Testis (tissue), 3 donors: Measurements from ENCODE around the gene BTN3A1. TPM values are rescaled to one million over a fixed set of nuclear protein-coding genes. Genes with fewer than 3 reads are reported as not detected.
A peak's percentile ranks its signal among the peaks of the same experiment; 100 is the strongest.
"Not testable (repeated sequence)": the region's sequence is repeated elsewhere in the genome, so short reads cannot be mapped to it uniquely, and the experiment has no call there.

Source experiments
- DNase-seq: peaks from one replicate; pipeline ENCODE4 v3.0.0-alpha.2; 2019
- H3K27ac ChIP-seq, 2 donors: fragments of 200-600 bp; sonication (generic); one replicate each; pipeline ENCODE4 v1.5.1; 2019
- H3K27me3 ChIP-seq: fragments of 200-600 bp; sonication (generic); one replicate; pipeline ENCODE4 v1.5.1; 2019
- H3K36me3 ChIP-seq: fragments of 200-600 bp; sonication (generic); one replicate; pipeline ENCODE4 v1.5.1; 2017; ENCODE audit warnings: low read depth; ENCODE audit errors: missing control alignments
- H3K4me1 ChIP-seq: fragments of 200-600 bp; sonication (generic); one replicate; pipeline ENCODE4 v1.5.1; 2019
- H3K4me3 ChIP-seq, 2 donors: fragments of 200-600 bp; sonication (generic); one replicate each; pipeline ENCODE4 v1.5.1; 2017 to 2019
- H3K9me3 ChIP-seq: fragments of 200-600 bp; sonication (generic); one replicate; pipeline ENCODE4 v1.5.1; 2017
- CTCF ChIP-seq, 3 experiments: fragments of 450-650 bp in 2 of 3; fragments of 200-600 bp in 1 of 3; sonication (generic) in 1 of 3; IDR thresholded peaks; one replicate each; pipeline ENCODE4 v1.5.1; 2016 to 2019; ENCODE audit warnings: antibody characterized with exemption in 3 of 3, mild to moderate bottlenecking in 2 of 3, moderate library complexity in 1 of 3
- POLR2A ChIP-seq: fragments of 450-650 bp; IDR thresholded peaks from one replicate; pipeline ENCODE4 v1.6.1; 2017; ENCODE audit warnings: antibody characterized with exemption, mild to moderate bottlenecking, moderate library complexity
- WGBS, 2 donors: methylation state at CpG; one replicate each; pipeline ENCODE4 v1.1.5; 2018; 5-methylcytosine and 5-hydroxymethylcytosine counted together
- intact Hi-C: fragments of 100-400 bp; cut with DNase I; formaldehyde crosslinking; loops from one replicate; pipeline ENCODE4 v1.15.1; 2023; ENCODE audit warnings: low total_unique reads
- polyA plus RNA-seq: library from polyadenylated mRNA; stranded (reverse); fragments of 350-450 nt; fragmentation: Illumina TruSeq; extraction: RNeasy Lipid Tissue Mini Kit (QIAGEN cat#74804); gene quantifications from one replicate; pipeline ENCODE4 v1.2.3, GENCODE V29; 2014; ENCODE audit warnings: low read depth, low replicate concordance; ENCODE audit not compliant: insufficient read depth
- total RNA-seq, 2 donors: library from RNA; depleted of rRNA; stranded (reverse); fragments of >200 nt; gene quantifications; one replicate each; pipeline ENCODE4 v1.2.3, GENCODE V29; 2016

BTN3A1 gene
- total and polyA plus RNA-seq, 3 donors from 2014 or later, result 10.6 to 15.9 (median 14.7) TPM

GRCh38 chr6:26415036-26415614 lies 13.1 kb downstream of the BTN3A1 start:
- no peak overlapping the region for H3K27ac ChIP-seq
- intact Hi-C loops, result no loop called here
- no peaks in the 10 kb centered on the region for H3K36me3 ChIP-seq
- no peak for TF ChIP-seq CTCF (IDR thresholded peaks at IDR 0.05)
- TF ChIP-seq POLR2A, result no peak
- WGBS, 2 donors, result 94 to 100% methylated on average over 1 of the region's 1 CpG
- no peak for DNase-seq
- H3K4me1 ChIP-seq, result no peaks in the 10 kb centered on the region
- H3K9me3 ChIP-seq, result no peaks in the 10 kb centered on the region
- H3K27me3 ChIP-seq, result no peaks in the 10 kb centered on the region
- H3K4me3 ChIP-seq, result no peak overlapping the region

- H3K4me3 ChIP-seq, result no peak overlapping the region
- WGBS, 2 donors, result 60 to 64% methylated on average over 2 of the region's 2 CpGs
- peaks cover 6% of the 10 kb centered on the region for H3K4me1 ChIP-seq
- intact Hi-C loops, result no loop called here
- TF ChIP-seq CTCF (IDR thresholded peaks at IDR 0.05), result no peak
- no peak for TF ChIP-seq POLR2A
- no peaks in the 10 kb centered on the region for H3K9me3 ChIP-seq
- no peaks in the 10 kb centered on the region for H3K27me3 ChIP-seq
- H3K27ac ChIP-seq, result no peak overlapping the region
- no peak for DNase-seq
- no peaks in the 10 kb centered on the region for H3K36me3 ChIP-seq
These were observed 13.7 kb downstream of the BTN3A1 start for GRCh38 chr6:26415791-26416190.

GRCh38 chr6:26416288-26416687 lies 14.2 kb downstream of the BTN3A1 start:
- H3K36me3 ChIP-seq, result no peaks in the 10 kb centered on the region

GRCh38 chr6:26418077-26418476 lies 16.0 kb downstream of the BTN3A1 start:
- H3K4me3 ChIP-seq, H3K9me3 ChIP-seq, H3K27me3 ChIP-seq, DNase-seq, H3K4me1 ChIP-seq, intact Hi-C loops, H3K36me3 ChIP-seq, H3K27ac ChIP-seq: not testable (repeated sequence)
- 98 to 100% methylated on average over 2 of the region's 2 CpGs for WGBS, 2 donors

More at GRCh38 chr6:26416288-26416687, 14.2 kb downstream of the BTN3A1 start:
- H3K9me3 ChIP-seq, result no peaks in the 10 kb centered on the region
- TF ChIP-seq POLR2A, result no peak
- no peak for TF ChIP-seq CTCF (IDR thresholded peaks at IDR 0.05)
- WGBS, 2 donors, result 53 to 79% methylated on average over 1 of the region's 1 CpG
- no peak overlapping the region for H3K27ac ChIP-seq
- no peak for DNase-seq
- H3K4me1 ChIP-seq, result peaks cover 8% of the 10 kb centered on the region
- H3K27me3 ChIP-seq, result no peaks in the 10 kb centered on the region
- H3K4me3 ChIP-seq, result no peak overlapping the region
- intact Hi-C loops, result no loop called here

GRCh38 chr6:26418795-26419194 lies 16.7 kb downstream of the BTN3A1 start:
- H3K36me3 ChIP-seq, H3K9me3 ChIP-seq, intact Hi-C loops, H3K4me3 ChIP-seq, H3K27ac ChIP-seq, H3K4me1 ChIP-seq, H3K27me3 ChIP-seq, DNase-seq: not testable (repeated sequence)
- WGBS, 2 donors, result 96% methylated on average over 3 of the region's 3 CpGs

GRCh38 chr6:26420688-26421171 lies 18.7 kb downstream of the BTN3A1 start:
- peak; percentile 38 for DNase-seq
- WGBS, 2 donors, result 6 to 10% methylated on average over 4 of the region's 4 CpGs
- H3K36me3 ChIP-seq, result no peaks in the 10 kb centered on the region
- peak overlapping the region; percentile 92 for H3K27ac ChIP-seq
- TF ChIP-seq POLR2A, result no peak
- TF ChIP-seq CTCF (IDR thresholded peaks at IDR 0.05), result peak in 2 of 3 experiments; percentile 13 to 29
- H3K9me3 ChIP-seq, result no peaks in the 10 kb centered on the region
- intact Hi-C loops, result no loop called here
- H3K4me3 ChIP-seq, result peak overlapping the region; percentile 71 to 93
- no peaks in the 10 kb centered on the region for H3K27me3 ChIP-seq
- H3K4me1 ChIP-seq, result peaks cover 8% of the 10 kb centered on the region
